Activated CD4-positive, alpha-beta T cell treated with anti-CD3 and anti-CD28 coated beads, Interleukin-2, Interleukin-6, amounts not matched to agents 100 ng/mL and 50 ng/mL, durations not matched to agents 16 hours and 8 hours (primary cell): Measurements from ENCODE around the gene NUP107.

Experiments used
- DNase-seq: peaks from one replicate; pipeline ENCODE4 v3.0.0-alpha.2; 2020

NUP107 gene

DNA sequence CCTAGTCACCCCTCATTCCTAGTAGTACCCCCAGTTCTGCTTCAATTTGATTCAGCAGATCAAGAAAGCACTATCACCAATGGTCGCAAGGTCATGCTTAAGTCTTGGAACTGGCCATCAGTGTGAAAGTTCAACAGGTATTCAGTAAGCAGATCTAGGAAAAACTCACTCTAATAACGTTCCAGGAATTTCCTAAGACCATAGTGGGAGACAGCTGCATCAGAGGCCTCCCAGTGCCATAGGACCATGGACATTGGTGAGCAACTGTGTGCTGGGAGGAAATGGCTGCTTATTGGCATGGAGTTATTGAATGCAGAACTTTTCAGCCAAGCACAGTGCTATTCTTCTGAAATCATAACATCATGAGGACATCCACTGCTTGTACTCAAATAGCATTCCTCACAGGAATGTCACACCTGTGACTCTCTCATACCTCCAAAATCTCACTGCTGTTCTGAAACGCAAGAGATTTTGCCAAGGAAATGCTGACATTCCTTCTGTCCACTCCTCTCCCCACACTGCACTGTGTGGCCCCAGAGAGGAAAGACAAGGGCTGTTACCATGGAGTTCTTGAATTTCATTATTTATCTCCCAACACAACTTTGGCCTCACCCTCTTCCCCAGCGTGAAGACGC is 90.3 kb downstream of the NUP107 start:
- DNase-seq = no peak

DNA sequence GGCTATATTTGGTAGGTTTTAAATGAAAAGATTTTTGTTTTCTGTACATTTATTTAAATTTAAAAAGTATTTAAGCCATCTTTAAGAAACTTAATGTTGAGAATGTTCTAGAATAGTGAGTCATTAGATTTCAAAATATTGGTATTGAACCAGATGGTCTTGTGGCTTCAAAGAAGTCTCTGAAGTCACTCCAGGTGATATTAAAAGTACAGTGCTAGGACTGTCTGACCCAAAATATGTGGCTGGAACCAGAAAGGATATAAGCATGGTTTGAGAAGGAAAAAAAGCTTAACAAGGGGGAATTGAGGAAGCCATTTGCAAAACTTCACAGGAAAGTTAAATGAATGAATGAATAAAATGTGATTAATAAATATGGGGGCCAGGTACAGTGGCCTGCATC is 92.5 kb downstream of the NUP107 start:
- DNase-seq = no peak

DNA sequence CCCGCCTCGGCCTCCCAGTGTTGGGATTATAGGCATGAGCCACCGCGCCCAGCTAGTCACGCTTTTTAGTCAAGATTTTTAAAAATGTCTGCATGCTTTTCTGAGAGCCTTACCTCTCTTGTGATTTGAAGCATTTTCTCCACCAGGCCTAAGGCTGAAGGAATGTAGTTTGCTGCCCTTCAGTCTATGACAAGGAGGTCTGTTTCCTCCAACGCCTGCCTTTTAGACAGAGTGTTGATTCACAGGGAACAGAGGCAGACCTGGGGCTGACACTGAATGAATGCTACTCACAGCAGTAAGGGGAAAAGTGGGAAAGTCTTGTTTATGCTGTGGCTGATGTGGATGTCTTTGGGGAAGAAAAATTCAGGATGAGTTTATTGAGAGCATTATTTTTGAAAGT is 94.0 kb downstream of the NUP107 start:
- DNase-seq = no peak

DNA sequence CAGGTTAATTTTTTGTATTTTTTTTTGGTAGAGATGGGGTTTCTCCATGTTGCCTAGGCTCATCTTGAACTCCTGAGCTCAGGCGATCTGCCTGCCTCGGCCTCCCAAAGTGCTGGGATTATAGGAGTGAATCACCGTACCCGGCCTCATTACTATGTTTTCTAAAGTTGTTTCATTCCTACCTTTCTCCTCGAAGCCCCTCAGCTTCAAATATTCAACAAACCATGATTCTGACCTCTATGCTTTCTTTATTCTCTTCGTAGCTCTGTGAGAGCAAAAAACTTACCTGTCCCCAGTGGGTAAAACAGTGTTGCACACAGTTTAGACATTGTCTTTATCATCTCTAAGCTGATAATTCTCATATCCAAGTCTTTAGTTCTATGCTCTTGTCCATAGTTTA is 95.0 kb downstream of the NUP107 start:
- DNase-seq = no peak

DNA sequence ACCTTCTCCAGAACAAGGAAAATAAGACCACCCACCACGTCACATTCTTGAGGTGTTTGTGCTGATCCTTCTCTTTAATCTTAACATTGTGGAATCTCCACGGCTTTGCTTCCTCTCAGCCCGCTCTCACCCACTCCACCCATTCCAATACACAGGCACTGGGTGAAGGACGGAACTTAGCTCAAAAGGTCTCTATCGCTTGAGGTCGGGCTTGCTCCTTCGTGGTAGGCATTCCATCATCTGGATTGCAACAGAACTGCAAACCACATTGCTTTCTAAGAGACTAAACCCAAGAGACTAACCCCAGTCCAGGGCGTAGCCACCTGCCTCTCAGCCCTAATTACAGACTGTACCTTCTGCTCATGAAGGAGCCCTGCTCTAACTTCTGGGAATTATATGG is 97.2 kb downstream of the NUP107 start:
- no peak for DNase-seq

DNA sequence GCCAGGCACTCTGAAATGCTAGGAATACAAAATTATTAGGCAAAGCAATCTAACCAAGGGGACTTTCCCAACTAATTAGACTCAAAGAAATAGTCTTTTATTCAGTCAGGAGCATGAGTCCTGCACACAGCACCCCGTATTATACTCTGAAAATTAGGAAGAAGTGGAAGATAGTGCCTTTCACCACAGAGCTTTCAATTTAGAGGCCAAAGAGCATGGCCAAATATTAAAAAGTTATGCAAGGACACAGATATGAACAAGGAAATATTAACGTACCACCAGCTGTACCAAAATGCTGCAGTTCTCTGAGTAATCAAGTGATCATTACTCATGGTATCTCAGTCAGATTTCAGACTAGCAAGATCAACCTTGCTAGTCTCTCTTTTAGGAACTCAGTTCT is 98.6 kb downstream of the NUP107 start:
- DNase-seq = no peak

DNA sequence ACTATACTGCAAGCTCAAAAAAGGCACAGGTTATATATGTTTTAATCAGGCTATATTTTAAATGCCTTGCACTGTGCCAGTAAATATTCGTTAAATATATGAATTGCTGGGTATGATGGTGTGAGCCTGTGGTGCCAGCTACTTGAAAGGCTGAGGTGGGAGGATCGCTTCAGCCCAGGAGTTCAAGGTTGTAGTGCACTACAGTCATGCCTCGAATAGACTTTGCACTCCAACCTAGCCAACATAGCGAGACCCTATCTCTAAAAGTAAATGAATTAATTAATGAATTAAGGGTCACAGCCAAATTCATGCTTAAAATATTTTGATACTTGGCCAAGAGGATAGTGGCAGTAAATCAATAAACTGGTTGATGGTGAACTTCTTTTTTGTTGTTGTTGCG is 99.0 kb downstream of the NUP107 start:
- no peak for DNase-seq

DNA sequence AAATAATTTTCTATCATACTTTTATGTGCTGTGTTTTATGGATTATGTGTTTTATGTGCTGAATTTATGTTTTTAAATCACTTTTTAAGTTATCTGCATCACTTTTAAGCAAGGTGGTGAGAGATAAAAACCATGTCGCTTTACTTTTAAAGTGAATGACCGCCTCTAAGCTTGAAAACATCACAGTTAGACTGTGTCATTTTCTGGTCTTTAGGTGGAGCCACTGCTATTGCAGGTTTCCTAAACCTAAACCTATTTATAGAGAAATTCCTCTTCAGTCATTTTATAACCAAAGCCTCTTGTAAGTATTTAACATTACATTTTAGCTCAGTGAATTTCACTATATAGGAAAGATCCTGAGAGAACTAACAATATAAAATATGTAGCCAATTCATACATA is 100.2 kb downstream of the NUP107 start:
- no peak for DNase-seq

DNA sequence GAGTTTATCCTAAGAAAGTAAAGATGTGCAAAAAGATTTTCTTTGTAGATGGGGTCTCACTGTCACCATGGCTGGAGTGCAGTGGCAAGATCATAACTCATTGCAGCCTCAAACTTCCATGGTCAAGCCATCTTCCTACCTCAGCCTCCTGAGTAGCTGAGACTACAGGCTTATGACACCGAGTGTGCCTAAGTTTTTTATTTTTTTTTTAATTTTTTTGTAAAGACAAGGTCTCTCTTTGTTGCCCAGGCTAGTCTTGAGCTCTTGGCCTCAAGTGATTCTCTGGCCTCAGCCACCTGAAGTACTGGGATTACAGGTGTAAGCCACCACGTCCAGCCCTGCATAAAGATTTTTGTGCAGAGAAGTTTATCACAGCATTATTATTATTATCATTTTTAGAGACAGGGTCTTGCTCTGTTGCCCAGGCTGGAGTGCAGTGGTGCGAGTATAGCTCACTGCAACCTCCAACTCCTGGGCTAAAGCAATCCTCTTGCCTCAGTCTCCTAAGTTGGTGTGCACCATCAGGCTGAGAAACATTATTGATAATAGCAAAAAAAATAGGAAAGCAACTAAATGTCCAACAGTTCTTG is 101.9 kb downstream of the NUP107 start:
- DNase-seq = no peak

DNA sequence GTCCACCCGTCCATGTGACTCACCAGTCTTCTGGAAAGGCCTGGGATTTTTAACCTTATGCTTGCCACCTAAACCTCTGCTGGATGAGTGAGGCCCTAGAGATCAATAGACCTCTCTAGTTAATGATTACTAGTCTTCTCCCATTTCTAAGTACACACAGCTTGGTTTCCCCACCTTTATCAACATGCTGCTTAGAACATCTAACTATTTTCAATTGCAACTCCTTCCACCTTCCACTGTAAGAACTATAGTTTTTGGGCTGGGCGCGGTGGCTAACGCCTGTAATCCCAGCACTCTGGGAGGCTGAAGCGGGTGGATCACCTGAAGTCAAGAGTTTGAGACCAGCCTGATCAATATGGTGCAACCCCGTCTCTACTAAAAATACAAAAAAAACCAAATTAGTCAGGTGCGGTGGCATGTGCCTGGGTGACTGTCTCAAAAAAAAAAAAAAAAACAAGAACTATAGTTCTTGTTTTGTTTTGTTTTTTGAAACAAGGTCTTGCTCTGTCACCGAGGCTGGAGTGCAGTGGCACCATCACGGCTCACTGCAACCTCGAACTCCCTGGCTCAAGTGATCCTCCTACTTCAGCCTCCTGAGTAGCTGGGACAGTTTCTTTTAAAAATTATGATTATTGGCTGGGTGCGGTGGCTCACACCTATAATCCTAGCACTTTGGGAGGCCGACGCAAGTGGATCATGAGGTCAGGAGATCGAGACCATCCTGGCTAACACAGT is 102.5 kb downstream of the NUP107 start:
- DNase-seq = no peak

DNA sequence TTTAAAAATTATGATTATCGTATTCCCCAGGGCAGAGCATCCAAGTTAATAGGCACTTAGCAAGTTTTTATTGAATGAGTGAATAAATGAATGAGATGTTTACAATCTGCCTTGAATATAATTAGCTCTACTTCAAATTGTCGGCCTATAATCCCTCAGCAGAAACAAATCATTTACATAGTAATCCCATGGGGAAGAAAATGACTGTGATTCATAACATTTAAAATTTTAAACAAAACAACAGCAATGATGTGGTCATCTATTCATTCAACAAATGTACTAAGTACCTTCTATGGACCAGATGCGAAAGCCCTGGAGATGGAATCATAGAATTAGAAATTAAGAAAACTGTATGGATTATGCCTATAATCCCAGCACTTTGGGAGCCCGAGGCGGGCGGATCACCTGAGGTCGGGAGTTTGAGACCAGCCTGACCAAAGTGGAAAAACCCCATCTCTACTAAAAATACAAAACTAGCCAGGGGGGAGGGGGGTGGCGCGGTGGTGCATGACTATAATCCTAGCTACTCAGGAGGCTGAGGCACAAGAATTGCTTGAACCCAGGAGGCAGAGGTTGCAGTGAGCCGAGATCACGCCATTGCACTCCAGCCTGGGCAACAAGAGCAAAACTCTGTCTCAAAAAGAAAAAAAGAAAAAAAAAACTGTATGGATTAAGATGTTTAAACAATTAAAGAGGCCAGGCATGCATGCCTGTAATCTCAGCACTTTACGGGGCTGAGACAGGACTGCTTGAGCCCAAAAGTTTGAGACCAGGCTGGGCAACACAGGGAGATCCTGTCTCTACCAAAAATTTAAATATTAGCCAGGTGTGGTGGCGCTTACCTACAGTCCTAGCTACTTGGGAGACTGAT is 103.5 kb downstream of the NUP107 start:
- DNase-seq = no peak

DNA sequence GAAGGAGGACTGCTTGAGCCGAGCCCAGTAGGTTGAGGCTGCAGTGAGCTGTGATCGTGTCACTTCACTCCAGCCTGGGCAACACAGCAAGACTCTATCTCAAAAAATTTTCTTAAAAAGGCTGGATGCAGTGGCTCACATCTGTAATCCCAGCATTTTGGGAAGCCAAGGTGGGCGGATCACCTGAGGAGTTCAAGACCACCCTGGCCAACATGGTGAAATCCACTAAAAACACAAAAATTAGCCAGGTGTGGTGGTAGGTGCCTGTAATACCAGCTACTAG is 104.1 kb downstream of the NUP107 start:
- DNase-seq = no peak

DNA sequence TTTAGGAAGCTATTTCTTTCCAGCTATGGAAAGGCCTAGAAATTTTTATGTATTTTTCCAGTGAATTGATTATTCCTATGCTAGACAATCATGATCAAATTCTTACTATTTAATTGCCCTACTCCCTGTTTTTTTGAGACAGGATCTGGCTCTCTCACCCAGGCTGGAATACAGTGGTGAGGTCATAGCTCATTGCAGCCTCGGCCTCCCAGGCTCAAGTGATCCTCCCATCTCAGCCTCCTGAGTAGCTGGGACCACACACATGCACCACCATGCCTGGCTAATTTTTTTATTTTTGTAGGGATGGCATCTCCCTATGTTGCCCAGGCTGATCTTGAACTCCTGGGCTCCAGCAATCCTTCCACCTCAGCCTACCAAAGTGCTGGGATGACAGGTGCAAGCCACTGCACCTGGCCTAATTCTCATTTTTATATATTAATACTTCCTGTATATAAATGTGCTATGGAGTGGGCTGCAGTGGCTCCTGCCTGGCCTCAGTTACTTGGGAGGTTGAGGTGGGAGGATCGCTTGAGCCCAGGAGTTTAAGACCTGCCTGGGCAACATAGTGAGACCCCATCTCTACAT is 105.2 kb downstream of the NUP107 start:
- no peak for DNase-seq

DNA sequence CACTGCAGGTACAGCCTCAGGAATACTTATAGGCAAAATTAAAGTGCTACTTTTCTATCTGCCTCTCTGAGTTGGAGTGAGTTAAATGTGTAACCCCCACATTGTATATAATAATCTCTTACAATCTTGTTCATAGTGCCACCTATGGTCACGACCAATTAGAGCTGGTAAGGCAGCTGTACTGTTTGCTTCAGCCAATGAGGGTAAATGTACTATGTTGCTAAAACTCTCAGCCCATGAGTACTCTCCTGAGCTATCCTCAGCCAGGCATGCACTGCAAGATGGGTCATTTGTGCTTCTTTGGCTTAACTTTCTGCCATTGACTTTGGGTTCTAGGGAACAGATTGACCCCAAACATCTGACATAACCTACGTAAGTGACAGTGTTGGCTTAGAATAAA is 106.2 kb downstream of the NUP107 start:
- peak; percentile 42 for DNase-seq

DNA sequence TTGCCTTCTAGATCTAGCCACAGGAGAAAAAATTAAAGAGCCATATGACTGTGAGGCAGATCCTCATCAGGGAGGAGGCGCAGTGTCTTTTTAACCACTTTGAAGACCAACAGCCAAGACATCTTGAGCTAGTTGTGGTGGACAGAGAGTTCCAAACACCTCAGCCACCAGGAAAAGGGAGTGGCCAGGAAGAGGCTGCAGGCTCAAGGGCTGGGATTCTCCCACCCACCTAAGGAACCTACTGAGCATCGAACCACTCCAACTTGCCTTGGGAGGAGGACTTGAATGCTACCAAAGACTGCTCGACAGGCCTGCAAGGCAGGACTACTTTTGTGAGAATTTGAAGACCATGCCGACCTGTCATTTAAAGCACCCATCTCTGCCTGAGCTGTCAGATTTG is 106.7 kb downstream of the NUP107 start:
- DNase-seq = no peak

DNA sequence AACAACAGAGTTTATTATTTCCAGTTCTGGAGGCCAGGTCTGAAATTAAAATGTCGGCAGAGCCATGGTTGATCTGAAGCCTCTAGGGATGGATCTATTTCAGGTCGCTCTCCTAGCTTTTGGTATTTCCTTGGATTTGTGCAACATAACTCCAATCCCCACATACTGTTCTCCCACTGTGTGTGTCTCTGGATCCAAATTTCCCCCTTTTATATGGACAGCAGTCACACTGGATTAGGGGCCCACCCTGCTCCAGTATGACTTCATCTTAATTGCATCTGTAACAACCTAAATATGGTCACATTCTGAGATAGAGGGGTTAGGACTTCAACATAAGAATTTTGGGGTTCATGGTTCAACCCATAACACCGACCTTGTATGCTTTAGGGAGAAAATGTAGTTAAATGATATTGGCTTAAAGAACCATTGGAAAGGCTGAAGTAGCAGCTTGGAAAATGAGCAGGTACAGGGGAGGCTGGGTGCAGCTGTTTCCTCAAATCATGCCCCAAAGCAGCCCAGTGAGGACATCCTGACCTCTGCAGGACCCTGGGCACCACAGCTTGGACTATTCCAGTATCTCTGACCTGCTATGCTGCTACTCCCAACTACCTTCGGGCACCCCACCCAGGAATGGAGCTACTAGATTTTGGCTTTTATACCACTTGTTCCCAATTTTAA is 107.3 kb downstream of the NUP107 start:
- no peak for DNase-seq

DNA sequence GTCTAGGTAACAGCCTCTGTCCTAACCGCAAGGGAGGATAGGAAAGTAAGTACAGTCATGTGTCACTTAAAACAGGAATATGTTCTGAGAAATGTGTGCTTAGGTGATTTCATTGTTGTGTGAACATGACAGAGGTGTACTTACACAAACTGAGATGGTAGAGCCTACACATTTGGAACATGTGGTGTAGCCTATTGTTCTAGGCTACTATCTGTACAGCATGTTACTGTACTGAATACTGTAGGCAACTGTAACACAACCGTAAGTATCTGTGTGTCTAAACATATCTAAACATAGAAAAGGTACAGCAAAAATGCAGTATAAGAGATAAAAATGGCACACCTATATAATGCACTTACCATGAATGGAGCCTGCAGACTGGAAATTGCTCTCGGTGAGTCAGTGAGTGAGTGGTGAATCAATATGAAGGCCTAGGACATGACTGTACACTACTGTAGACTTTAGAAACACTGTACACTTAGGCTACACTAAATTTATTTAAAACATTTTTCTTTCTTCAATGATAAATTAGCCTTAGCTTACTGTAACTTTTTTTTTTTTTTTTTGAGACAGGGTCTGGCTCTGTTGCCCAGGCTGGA is 108.0 kb downstream of the NUP107 start:
- no peak for DNase-seq
